OCI-LY7 (cell line): ENCODE measurements around the gene ROS1. TPM values are rescaled to one million over a fixed set of nuclear protein-coding genes. Genes with fewer than 3 reads are reported as not detected.

Experiments
- BruUV-seq: library from RNA; stranded (reverse); fragments of 400-500 nt; replicated peaks from 2 replicates; lab custom pipeline; 2021; lab: Mats Ljungman, UMichigan
- CTCF ChIA-PET: fragments of 300-600 bp; sonication (Branson Sonifier 250); formaldehyde crosslinking; loops from one replicate; lab custom pipeline; 2022; ENCODE audit warnings: antibody characterized with exemption; ENCODE audit not compliant: unreplicated experiment; lab: Charles Lee
- POLR2A ChIA-PET: fragments of 300-600 bp; sonication (Branson Sonifier 250); formaldehyde crosslinking; loops from one replicate; lab custom pipeline; 2022; ENCODE audit warnings: antibody characterized with exemption; lab: Charles Lee
- DNase-seq: peaks from one replicate; pipeline ENCODE4 v3.0.0-alpha.2; 2015; ENCODE audit warnings: low spot score
- H2AFZ ChIP-seq: fragments of 200-600 bp; sonication (generic), shearing (Covaris generic); 2 replicates; pipeline ENCODE4 v1.6.1; 2014; ENCODE audit warnings: mild to moderate bottlenecking, antibody characterized with exemption, low read length, moderate library complexity
- H3K27ac ChIP-seq: fragments of 200-600 bp; sonication (generic); 2 replicates; pipeline ENCODE4 v1.5.1; 2014; ENCODE audit warnings: mixed run types, low read depth, mild to moderate bottlenecking, moderate library complexity, low read length, inconsistent platforms; ENCODE audit not compliant: poor library complexity, severe bottlenecking
- H3K36me3 ChIP-seq: fragments of 200-600 bp; sonication (generic); 2 replicates; pipeline ENCODE4 v1.6.1; 2014; ENCODE audit warnings: mild to moderate bottlenecking, antibody characterized with exemption, low read length, moderate library complexity, mixed read lengths; ENCODE audit not compliant: insufficient read depth
- H3K4me1 ChIP-seq: fragments of 200-600 bp; sonication (generic); 2 replicates; pipeline ENCODE4 v1.5.1; 2014; ENCODE audit warnings: mild to moderate bottlenecking, low read length; ENCODE audit not compliant: insufficient read depth, poor library complexity, severe bottlenecking
- H3K4me2 ChIP-seq: fragments of 200-600 bp; sonication (generic); 2 replicates; pipeline ENCODE4 v1.6.1; 2014; ENCODE audit warnings: mild to moderate bottlenecking, low read length
- H3K4me3 ChIP-seq: fragments of 200-600 bp; sonication (generic); 2 replicates; pipeline ENCODE4 v1.5.1; 2014; ENCODE audit warnings: mild to moderate bottlenecking, low read depth, low read length; ENCODE audit not compliant: poor library complexity, severe bottlenecking
- H3K79me2 ChIP-seq: fragments of 200-600 bp; sonication (generic); 2 replicates; pipeline ENCODE4 v1.6.1; 2016; ENCODE audit warnings: low read depth, mild to moderate bottlenecking, low read length, moderate library complexity, mixed read lengths; ENCODE audit not compliant: insufficient read depth
- H3K9me2 ChIP-seq: fragments of 200-600 bp; sonication (generic); 2 replicates; pipeline ENCODE4 v1.6.1; 2016; ENCODE audit warnings: mild to moderate bottlenecking, low read length, mixed read lengths; ENCODE audit not compliant: insufficient read depth
- H3K9me3 ChIP-seq: fragments of 200-600 bp; sonication (generic); 2 replicates; pipeline ENCODE4 v1.6.1; 2014; ENCODE audit warnings: mild to moderate bottlenecking, mixed run types, low read length, mixed read lengths
- H4K20me1 ChIP-seq: fragments of 200-600 bp; sonication (generic); 2 replicates; pipeline ENCODE4 v1.6.1; 2014; ENCODE audit warnings: mild to moderate bottlenecking, antibody characterized with exemption, low read length, moderate library complexity, mixed read lengths; ENCODE audit not compliant: insufficient read depth
- EZH2phosphoT487 ChIP-seq: fragments of 200-600 bp; sonication (generic); IDR thresholded peaks from 2 replicates; pipeline ENCODE4 v1.6.1; 2018; ENCODE audit warnings: low read depth, borderline replicate concordance, mild to moderate bottlenecking, mixed run types, antibody characterized with exemption, low read length, moderate library complexity, mixed read lengths
- intact Hi-C: fragments of 100-400 bp; cut with micrococcal nuclease; formaldehyde crosslinking; loops from one replicate; pipeline ENCODE4 v1.10.0; 2022; ENCODE audit not compliant: unreplicated experiment
- total RNA-seq, 2 experiments: library from RNA; depleted of rRNA in 1 of 2; stranded (reverse); fragments of >200 nt in 1 of 2; shearing (Covaris generic) in 1 of 2; gene quantifications; 2 replicates each; pipeline ENCODE4 v1.2.3, GENCODE V29; 2014 to 2022
- TF ChIP-seq, protein P1 (sequence below): fragments of 200-600 bp; sonication (generic); conservative IDR thresholded peaks from 2 replicates; pipeline ENCODE4 v1.5.1; 2014; ENCODE audit warnings: mild to moderate bottlenecking, antibody characterized with exemption, low read length, moderate library complexity, mixed read lengths

The ROS1 gene
- total RNA-seq, 2 experiments from 2014 or later: not detected

DNA sequence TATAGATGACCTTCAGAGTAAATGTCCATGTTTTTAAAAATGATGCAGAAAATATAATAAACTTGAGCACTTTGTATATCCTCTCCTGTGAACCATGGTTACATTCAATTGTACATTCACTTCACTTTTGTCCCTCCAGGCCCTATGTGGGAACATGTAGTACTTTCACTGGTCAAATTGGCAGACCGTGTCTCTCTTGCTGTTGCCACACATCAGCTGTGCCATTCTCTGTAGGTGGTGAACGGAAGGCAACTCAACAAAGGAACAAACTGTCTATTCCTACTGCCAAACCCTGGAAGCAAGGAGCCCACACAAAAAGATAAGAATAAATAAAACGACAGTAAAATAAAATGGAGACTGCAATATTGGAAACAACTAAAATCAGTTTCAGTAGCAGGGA lies 2.0 kb downstream of the ROS1 start:
- no peaks in the 10 kb centered on the region for H3K9me2 ChIP-seq
- no peak overlapping the region for H3K4me3 ChIP-seq
- no peak overlapping the region for H2AFZ ChIP-seq
- no TSS peak for BruUV-seq
- intact Hi-C loops: no loop called here
- TF ChIP-seq EZH2phosphoT487: no peak
- TF ChIP-seq, protein P1, sequence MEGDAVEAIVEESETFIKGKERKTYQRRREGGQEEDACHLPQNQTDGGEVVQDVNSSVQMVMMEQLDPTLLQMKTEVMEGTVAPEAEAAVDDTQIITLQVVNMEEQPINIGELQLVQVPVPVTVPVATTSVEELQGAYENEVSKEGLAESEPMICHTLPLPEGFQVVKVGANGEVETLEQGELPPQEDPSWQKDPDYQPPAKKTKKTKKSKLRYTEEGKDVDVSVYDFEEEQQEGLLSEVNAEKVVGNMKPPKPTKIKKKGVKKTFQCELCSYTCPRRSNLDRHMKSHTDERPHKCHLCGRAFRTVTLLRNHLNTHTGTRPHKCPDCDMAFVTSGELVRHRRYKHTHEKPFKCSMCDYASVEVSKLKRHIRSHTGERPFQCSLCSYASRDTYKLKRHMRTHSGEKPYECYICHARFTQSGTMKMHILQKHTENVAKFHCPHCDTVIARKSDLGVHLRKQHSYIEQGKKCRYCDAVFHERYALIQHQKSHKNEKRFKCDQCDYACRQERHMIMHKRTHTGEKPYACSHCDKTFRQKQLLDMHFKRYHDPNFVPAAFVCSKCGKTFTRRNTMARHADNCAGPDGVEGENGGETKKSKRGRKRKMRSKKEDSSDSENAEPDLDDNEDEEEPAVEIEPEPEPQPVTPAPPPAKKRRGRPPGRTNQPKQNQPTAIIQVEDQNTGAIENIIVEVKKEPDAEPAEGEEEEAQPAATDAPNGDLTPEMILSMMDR: no peak
- H3K27ac ChIP-seq: no peak overlapping the region
- H4K20me1 ChIP-seq: no peaks in the 10 kb centered on the region
- H3K4me2 ChIP-seq: no peak overlapping the region
- H3K79me2 ChIP-seq: no peaks in the 10 kb centered on the region
- H3K9me3 ChIP-seq: no peaks in the 10 kb centered on the region
- DNase-seq: no peak
- no peaks in the 10 kb centered on the region for H3K4me1 ChIP-seq
- H3K36me3 ChIP-seq: no peaks in the 10 kb centered on the region
- POLR2A ChIA-PET: no interaction called here
- CTCF ChIA-PET: no interaction called here

DNA sequence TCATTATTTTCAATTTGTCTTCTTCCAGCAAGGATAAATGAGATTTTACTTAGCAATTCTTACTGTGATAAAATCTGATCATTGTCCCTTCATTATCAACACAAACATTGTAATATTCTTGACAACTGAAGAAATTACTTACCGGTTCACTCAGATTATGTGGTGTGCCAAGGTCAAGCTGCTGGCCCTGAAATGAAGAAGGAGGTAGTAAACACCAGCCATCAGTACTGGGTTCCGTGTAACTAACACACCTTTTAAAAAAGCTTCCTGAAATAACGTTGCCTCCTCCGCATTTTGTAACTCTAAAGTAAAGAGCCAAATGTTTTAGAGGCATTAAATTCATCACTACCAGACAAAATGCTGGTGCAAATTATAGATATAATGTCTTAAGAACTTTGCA lies 7.4 kb downstream of the ROS1 start:
- no peaks in the 10 kb centered on the region for H3K9me2 ChIP-seq
- H3K4me1 ChIP-seq: no peaks in the 10 kb centered on the region
- no peak for DNase-seq
- TF ChIP-seq, protein P1: no peak
- no peak for TF ChIP-seq EZH2phosphoT487
- ChIA-PET CTCF (no interaction called here), POLR2A (no interaction called here)
- no peak overlapping the region for H3K27ac ChIP-seq
- H3K9me3 ChIP-seq: no peaks in the 10 kb centered on the region
- no peaks in the 10 kb centered on the region for H3K79me2 ChIP-seq
- no peak overlapping the region for H3K4me3 ChIP-seq
- BruUV-seq: no TSS peak
- intact Hi-C loops: no loop called here
- no peak overlapping the region for H2AFZ ChIP-seq
- no peak overlapping the region for H3K4me2 ChIP-seq
- H3K36me3 ChIP-seq: no peaks in the 10 kb centered on the region
- no peaks in the 10 kb centered on the region for H4K20me1 ChIP-seq

DNA sequence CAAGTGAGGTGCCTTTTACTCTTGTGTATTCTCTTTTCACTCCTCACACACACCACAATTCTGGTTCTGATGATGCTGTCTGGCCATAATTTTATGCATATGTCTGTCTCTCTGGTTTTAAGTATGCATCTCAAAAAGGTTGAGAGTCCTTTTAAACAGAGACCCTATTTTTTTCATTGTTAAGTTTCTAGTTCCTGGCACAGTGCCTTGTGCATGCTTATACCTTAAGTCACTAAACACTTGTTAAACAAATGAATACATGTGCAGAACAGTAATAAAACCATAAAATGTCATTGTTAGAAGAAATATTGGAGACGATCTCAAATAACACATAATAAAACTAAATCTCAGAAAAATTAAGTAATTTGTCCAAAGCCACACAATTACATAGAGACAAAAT lies 7.9 kb downstream of the ROS1 start:
- no peaks in the 10 kb centered on the region for H3K9me2 ChIP-seq
- H3K79me2 ChIP-seq: no peaks in the 10 kb centered on the region
- DNase-seq: no peak
- no peak overlapping the region for H2AFZ ChIP-seq
- intact Hi-C loops: no loop called here
- no TSS peak for BruUV-seq
- H4K20me1 ChIP-seq: no peaks in the 10 kb centered on the region
- H3K9me3 ChIP-seq: no peaks in the 10 kb centered on the region
- POLR2A ChIA-PET: no interaction called here
- H3K27ac ChIP-seq: no peak overlapping the region
- no peak overlapping the region for H3K4me3 ChIP-seq
- CTCF ChIA-PET: no interaction called here
- TF ChIP-seq EZH2phosphoT487: no peak
- TF ChIP-seq, protein P1: no peak
- H3K4me2 ChIP-seq: no peak overlapping the region
- no peaks in the 10 kb centered on the region for H3K36me3 ChIP-seq
- H3K4me1 ChIP-seq: no peaks in the 10 kb centered on the region
